HepG2 (cell line): ENCODE data around the gene ENO4. TPM values are rescaled to one million over a fixed set of nuclear protein-coding genes. Genes with fewer than 3 reads are reported as not detected.

ENCODE experiments used
- CBX2 ChIP-seq, 2 experiments: fragments of 200-600 bp in 1 of 2; sonication (generic); formaldehyde crosslinking in 1 of 2; IDR thresholded peaks; 2 replicates each; pipeline versions ENCODE4 v1.7.0 to v1.8.1; 2018 to 2022; ENCODE audit warnings: low read depth in 2 of 2, low read length in 1 of 2, mild to moderate bottlenecking in 1 of 2, missing genetic modification reagents in 1 of 2
- HNF1B ChIP-seq: sonication (generic); formaldehyde crosslinking; IDR thresholded peaks from 2 replicates; pipeline ENCODE4 v1.5.1; 2020; ENCODE audit warnings: mild to moderate bottlenecking, moderate library complexity, missing genetic modification reagents
- NPAS2 ChIP-seq: sonication (generic); formaldehyde crosslinking; IDR thresholded peaks from 2 replicates; pipeline ENCODE4 v1.8.0; 2022; ENCODE audit warnings: mild to moderate bottlenecking, missing genetic modification reagents, borderline replicate concordance
- USF2 ChIP-seq, 2 experiments: sonication (generic) in 1 of 2; formaldehyde crosslinking in 1 of 2; IDR thresholded peaks; 2 replicates each; pipeline versions ENCODE4 v1.5.1 to v1.6.1; 2011 to 2020; ENCODE audit warnings: borderline replicate concordance in 1 of 2, low read depth in 1 of 2, low read length in 1 of 2, mild to moderate bottlenecking in 1 of 2, missing genetic modification reagents in 1 of 2, moderate library complexity in 1 of 2
- ZNF33B ChIP-seq: sonication (generic); formaldehyde crosslinking; IDR thresholded peaks from 2 replicates; pipeline ENCODE4 v1.5.1; 2020; ENCODE audit warnings: mild to moderate bottlenecking, missing genetic modification reagents
- ZNF503 ChIP-seq: sonication (generic); formaldehyde crosslinking; IDR thresholded peaks from 2 replicates; pipeline ENCODE4 v1.4.0; 2020; ENCODE audit warnings: missing genetic modification reagents
- ZNF766 ChIP-seq: sonication (generic); formaldehyde crosslinking; IDR thresholded peaks from 2 replicates; pipeline ENCODE4 v1.5.0; 2020; ENCODE audit warnings: missing genetic modification reagents, borderline replicate concordance
- ZNF782 ChIP-seq: sonication (generic); formaldehyde crosslinking; IDR thresholded peaks from 2 replicates; pipeline ENCODE4 v1.4.0; 2020; ENCODE audit warnings: missing genetic modification reagents, mild to moderate bottlenecking, borderline replicate concordance
- polyA plus RNA-seq, 8 experiments: library from polyadenylated mRNA; depleted of rRNA in 3 of 8; stranded (reverse) in 7 of 8; unstranded in 1 of 8; fragments of >200 nt; fragmentation: Illumina TruSeq in 4 of 8; extraction: Trizol in 4 of 8; gene quantifications; 2 replicates each; pipeline versions ENCODE4 v1.2.1 to v1.2.3, GENCODE V29; 2011 to 2016; ENCODE audit warnings: low read depth in 4 of 8, missing spikeins in 1 of 8, mixed read lengths in 1 of 8; ENCODE audit not compliant: insufficient read depth in 1 of 8
- total RNA-seq, 5 experiments: library from RNA; depleted of rRNA; stranded (reverse); fragments of >200 nt; fragmentation: Illumina TruSeq; extraction: Trizol; gene quantifications; 2 replicates each; pipeline ENCODE4 v1.2.3, GENCODE V29; 2016; ENCODE audit warnings: low read depth in 1 of 5

ENO4 gene
- total and polyA plus RNA-seq, 2 of the 13 experiments (the other 11 are each of a cell fraction or from before 2014, with no cell fraction given): not detected

GRCh38 chr10:116864436-116864835 is 15.1 kb downstream of the ENO4 start (continued):
- TF ChIP-seq ZNF766: no peak
- no peak for TF ChIP-seq USF2 (IDR thresholded peaks at IDR 0.05; ENCODE audit: low read depth, low read length)
- no peak for TF ChIP-seq USF2 (CRISPR knock-in tag; IDR thresholded peaks at IDR 0.05; ENCODE audit: borderline replicate concordance)
- TF ChIP-seq CBX2 (IDR thresholded peaks at IDR 0.05; ENCODE audit: low read depth, low read length): no peak
- TF ChIP-seq CBX2 (CRISPR knock-in tag; IDR thresholded peaks at IDR 0.05; ENCODE audit: low read depth): no peak
- no peak for TF ChIP-seq ZNF782 (CRISPR knock-in tag)
- TF ChIP-seq ZNF33B (CRISPR knock-in tag): no peak
- no peak for TF ChIP-seq HNF1B
- no peak for TF ChIP-seq ZNF503 (CRISPR knock-in tag)
- no peak for TF ChIP-seq NPAS2
- TF ChIP-seq, all 625 proteins: peak for 0
